ENCODE data around the gene TFDP2.

The TFDP2 gene

DNA sequence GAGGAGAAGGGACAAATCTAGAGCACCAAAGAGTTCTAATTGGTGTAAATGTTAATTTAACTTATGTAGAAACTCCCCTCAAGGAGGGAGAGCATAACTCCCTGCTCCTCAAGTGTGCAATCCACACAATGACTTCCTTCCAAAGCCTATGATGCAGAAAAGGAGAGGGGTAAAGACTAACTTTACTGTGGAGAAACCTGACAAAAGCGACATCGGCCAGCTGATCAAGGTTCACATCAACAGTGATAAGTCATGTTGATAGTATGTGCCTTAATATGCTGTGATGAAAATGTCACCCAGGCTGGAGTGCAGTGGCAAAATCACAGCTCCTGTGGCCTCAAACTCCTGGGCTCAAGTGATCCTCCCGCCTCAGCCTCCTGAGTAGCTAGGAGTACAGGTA is 76.5 kb downstream of the TFDP2 start:
- DNase-seq (ENCODE audit: low spot score), result no peak

DNA sequence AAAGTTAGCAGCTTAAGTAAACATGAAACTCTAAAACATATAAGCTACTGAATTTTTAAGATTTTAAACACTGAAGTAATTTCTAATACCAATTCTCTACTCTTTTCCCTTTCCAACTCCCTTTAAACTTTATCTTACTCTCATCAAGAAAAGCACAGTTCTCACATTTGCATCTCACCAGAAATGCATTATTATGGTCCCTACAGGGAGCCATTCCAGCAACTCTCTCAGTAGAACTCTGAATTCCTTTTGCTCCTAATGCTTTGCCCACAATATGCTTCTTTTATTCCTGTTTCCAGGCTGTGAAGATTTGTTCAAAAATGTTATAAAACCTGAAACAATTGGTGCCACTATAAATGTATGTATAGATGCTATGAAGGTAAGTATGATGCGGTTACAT is 83.4 kb downstream of the TFDP2 start:
- no peak for DNase-seq (ENCODE audit: low spot score)

DNA sequence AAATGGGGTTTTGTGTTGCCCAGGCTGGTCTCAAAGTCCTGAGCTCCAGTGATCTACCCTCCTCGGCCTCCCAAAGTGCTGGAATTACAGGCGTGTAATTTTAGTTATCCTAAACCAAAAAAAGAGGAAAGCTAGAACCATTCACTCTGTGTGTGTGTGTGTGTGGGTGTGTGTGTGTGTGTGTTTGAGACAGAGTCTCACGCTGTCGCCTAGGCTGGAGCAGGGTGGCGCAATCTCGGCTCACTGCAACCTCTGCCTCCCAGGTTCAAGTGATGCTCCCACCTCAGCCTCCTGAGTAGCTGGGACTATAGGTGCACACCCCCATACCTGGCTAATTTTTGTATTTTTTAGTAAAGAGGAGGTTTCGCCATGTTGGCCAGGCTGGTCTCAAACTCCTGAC is 84.0 kb downstream of the TFDP2 start:
- DNase-seq (ENCODE audit: low spot score), result no peak

DNA sequence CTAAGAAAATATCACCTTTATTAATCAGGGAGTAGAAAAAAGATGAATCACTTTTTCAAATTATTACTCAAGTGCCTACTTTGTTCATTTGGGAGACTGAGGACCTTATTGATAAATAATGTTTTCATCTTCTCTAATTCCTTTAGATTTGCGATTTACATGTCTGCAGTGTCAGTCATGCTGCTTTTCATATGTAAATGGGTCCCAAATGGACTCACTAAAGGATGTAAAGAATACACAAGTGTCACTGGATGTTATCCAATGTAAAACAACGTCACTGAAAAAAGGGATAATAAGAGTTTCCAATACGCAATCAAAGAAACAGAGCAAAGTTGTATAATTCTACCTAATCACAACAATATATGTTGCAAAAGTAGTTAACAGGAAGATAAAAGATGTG is 84.9 kb downstream of the TFDP2 start:
- DNase-seq (ENCODE audit: low spot score), result no peak

DNA sequence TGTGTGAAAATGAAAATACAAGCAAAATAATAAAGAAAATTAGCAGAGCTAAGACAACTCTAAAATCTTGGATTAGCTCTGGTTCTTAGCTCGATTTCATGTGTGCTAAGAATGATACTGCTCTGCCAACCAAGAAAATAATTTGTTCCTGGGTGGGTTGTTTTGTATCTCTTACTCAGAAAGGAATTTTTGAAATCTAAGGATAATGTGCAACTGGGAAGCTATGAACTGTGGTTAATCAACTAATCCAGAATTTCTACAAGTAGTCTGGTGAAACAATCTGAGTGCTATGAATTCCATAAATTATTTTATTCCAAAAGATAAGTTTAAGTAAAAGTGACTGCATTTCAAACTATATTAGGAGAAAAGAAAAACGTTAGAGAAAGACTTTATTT is 92.0 kb downstream of the TFDP2 start:
- DNase-seq (ENCODE audit: low spot score), result no peak

DNA sequence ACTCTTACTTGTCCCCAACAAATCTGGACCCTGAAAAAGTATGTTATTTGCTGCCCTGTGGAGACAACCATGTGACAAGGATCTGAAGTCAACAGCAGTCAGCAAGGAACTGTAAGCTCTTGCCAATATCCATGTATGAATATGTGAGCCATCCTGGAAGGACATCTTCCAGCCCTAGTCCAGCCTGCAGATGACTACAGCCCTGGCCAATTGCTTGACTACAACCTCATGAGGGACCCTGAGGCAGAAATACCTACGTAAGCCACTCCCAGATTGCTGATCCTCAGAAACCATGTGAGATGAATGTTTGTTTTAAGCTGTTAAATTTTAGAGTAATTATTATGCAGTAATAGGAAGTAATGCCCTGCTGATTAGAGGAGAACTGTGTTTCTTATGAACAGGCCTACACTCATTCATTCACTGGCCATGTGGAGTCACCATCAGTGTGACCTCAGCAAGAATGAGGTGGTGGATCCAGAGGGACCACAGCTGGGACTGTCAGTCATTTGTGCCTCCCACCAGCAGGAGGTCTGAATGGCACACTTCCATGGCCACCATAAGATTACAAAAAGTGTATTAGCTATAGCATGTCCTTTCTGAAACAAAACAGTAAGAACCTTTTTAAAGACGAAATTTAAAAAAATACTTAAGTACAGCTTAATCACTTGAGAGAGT is 92.6 kb downstream of the TFDP2 start:
- DNase-seq (ENCODE audit: low spot score), result no peak

DNA sequence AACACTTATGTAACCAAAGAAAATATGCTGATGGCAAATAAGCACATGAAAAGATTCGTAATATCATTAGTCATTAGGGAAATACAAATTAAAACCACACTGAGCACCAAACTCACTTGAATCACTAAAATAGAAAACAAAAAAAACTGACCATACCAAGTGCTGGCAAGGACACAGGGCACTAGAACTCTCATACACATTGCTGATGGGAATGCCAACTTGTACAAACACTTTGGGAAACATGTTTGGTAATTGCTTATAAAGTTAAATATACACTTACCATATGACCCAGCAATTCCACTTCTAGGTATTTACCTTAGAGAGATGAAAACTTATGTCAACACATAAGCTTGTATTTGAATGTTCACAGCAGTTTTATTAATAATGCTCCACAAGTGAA is 95.5 kb downstream of the TFDP2 start:
- no peak for DNase-seq (ENCODE audit: low spot score)

DNA sequence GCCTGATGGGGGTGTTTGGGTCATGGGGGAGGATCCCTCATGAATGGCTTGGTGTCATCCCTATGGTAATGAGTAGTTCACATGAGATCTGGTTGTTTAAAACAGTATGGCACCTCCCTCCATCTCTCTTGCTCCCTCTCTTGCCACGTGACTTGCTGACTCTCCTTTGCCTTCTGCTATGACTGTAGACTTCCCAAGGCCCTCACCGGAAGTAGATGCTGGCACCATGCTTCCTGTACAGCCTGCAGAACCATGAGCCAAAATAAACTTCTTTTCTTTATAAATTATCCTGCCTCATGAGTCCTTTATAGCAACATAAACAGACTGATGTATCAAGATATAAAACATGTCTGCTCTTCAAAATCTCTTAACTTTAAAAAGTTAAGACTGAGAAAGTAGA is 96.1 kb downstream of the TFDP2 start:
- DNase-seq (ENCODE audit: low spot score), result no peak

DNA sequence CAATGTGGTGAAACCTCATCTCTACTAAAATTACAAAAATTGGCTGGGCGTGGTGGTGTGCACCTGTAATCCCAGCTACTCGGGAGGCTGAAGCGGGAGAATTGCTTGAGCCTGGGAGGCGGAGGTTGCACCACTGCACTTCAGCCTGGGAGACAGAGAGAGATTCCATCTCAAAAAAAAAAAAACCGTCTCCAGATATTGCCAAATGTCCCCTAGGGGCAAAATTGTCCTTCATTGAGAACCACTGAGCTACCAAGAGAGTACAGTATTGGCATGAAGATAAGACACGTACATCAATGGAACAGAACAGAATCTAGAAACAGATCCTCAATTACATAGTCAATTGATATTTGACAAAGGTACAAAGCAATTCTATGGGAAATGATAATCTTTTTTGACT is 98.0 kb downstream of the TFDP2 start:
- DNase-seq (ENCODE audit: low spot score), result no peak

DNA sequence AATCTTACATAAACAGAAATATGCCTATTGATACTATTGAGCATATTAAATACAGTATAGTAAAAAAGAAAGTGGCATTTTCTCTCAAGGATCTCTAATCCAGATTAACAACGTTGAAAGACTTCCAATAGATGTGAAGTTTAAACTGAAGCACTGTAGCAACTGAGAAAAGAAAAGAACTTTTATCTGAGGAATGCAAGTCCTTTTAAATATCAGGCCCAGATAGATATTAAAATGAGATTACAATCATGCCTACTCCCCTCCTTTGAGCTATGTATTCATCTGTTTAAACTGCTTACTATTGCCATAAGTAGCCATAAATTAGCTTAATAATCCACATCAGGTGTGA is 102.3 kb downstream of the TFDP2 start:
- DNase-seq (ENCODE audit: low spot score), result no peak

DNA sequence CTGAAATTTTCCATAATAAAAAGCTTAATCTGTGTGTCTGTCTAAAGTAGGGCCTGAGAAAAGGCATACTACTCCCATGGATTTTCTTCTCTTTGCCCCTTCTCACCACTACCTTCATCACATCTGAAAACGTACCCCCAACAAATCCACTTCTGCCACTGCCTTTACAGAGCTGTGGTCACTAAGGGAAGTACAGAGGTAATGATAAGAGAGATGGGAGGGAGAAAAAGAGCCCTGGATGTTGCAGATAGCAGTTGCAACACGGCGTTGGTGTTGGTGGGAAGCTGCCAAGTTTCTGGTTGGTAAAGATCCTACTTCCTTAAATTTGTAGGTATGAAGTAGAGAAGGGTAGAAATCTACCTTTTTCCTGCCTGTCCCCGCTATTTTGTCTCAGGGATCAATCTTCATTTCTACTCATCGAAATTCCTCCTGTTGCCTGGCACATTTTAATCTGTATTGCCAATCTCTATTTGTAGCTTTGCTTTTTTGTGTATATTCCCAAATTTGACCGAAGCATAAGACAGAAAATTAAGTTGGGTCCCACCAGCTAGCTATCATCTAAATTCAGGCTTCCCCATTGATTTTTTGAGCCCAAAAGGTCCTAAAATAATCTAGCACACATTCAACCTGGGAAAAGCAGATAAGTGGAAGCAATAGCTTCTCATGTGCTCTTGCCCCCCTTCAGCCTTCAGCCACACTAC is 102.9 kb downstream of the TFDP2 start:
- DNase-seq (ENCODE audit: low spot score), result no peak

DNA sequence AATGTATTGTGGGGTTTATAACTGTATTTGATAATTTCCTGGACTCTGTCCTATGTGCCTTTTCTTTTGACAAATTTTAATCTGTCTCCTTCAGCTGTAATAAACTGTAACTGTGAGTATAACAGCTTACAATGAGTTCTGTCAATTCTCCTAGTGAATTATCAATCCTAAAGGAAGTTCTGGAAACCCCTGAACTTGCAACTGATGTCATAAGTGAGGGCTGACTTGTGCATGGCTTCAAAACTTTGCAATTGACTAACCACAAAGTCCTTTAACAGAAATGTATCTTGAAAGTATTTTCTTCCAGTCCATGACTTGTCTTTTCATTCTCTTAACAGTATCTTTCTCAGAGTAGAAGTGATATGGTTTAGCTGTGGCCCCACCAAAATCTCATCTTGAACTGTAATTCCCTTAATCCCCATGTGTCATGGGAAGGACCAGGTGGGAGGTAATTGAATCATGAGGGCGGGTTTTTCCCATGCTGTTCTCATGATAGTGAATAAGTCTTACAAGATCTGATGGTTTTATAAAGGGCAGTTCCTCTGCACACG is 108.3 kb downstream of the TFDP2 start:
- DNase-seq (ENCODE audit: low spot score), result no peak

DNA sequence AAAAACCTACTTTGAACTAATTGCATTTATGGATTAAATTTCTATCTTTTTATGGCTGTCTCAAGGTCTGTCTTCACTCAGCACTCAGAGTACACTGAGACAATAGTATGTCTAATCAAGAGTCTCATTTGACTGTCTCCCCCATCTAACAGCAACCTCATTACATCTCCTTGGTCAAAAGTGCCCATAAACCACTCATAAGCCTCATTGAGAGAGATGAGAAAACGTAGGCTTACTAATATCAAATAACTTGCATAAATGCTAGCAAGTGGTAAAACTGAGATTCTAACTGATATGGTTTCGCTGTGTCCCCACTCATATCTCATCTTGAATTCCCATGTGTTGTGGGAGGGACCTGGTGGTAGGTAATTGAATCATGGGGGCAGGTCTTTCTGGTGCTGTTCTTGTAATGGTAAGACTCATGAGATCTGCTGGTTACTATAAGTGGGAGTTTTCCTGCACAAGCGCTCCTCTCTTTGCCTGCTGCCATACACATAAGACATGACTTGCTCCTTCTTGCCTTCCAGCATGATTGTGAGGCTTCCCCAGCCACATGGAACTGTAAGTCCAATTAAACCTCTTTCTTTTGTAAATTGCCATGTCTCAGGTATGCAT is 113.9 kb downstream of the TFDP2 start:
- no peak for DNase-seq (ENCODE audit: low spot score)

DNA sequence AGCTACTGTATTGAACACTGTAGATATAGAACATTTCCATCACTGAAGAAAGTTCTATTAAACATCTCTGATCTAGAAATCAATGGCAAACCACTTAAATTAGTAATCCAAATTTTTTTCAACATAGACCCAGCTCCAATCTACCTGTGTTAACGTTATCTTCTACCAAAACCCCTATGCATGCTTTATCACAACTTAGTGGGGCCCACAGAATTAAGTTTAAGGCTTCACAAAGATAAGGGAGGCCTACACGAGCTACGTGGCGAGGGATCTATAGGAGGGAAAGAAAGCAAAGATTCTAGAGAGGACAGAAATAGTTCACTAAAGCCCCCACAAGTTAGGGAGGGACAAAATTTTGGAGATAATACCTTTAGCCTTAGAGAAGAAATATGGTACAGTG is 116.1 kb downstream of the TFDP2 start:
- DNase-seq (ENCODE audit: low spot score), result no peak

DNA sequence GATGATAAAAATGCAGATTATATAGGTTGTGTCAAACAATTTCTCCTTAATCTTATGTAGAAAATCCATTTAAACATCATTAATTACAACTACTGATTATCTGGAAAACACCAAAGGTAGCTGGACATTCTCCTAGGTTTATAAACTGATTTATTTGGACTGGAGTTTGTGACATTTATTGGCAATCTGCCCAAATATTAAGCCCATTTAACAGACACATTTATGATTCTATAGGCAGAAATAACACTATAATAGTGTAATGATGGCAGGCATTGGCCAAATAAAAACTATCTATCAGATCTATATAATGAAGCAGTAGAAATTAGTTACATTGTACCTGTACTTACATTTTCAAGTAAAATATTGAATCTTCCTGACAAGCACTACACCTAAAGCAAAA is 117.8 kb downstream of the TFDP2 start:
- no peak for DNase-seq (ENCODE audit: low spot score)

DNA sequence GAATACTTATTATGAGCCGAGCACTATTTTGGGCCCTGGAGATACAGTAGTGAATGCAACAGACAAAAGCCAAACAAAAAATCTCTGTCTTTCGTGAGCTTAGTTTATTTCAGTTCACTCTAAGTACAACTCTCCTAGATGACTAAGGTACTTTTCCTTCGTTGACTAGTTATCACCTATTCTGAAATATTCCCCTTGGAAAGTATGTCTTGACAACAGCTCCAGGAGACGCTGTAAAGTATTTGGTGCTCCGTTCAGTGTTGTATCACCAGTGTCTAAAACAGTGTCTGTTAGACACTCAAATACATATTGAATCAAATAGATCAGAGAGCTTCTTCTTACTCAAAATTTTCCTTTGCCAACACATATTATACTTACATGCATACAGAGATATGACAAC is 119.6 kb downstream of the TFDP2 start:
- DNase-seq (ENCODE audit: low spot score), result no peak

DNA sequence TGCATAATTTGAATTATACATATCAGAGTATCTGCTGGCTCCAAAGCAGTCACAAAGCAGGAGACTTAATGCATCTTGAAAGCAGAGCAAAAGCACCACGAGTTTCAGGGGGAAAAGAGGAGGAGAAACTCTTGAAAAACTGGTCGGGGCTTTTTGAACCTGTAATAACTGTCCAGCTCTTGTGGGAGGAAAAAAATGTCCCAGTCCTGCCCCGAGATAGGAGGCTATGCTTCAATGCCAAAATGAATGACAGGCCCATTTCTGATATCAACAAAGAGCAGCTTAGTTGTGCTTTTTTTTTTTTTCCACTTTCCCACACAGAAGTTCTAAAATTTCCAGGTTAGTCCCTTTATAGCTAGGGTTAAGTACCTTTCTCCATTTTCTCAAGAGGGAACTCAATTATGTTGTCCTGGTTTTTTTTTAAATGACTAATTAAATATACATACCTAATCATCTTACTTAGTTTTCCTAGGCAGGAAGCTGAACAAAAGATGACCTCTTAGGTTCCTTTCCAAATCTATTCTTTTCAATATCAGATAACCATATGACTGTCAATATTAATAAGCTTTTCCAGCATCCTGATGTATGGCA is 120.2 kb downstream of the TFDP2 start:
- no peak for DNase-seq (ENCODE audit: low spot score)

DNA sequence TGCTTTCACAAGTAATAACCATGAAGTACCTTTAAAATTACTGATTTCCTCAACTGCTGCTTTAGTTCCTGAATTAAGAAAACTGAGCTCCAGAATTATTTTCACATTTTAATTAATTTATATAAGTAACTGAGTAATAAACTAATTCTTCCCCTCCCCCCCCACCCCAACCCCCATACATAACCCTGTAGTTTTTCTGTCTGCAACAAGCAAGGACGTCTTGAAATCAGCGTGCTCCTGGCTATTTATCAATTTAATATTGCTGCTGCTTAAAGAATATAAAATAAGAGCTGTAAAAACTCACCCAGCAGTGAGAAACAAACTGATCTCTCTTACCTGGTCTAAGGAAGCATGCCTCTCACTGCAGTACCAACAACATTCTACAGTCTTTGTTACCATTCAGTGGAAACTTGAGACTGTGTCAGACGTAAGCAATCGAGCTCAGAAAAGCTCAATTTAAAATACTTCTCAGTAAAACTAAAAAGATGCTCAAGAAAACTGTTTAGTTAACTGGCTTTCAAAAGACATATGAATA is 121.0 kb downstream of the TFDP2 start:
- DNase-seq (ENCODE audit: low spot score), result peak; percentile 36

DNA sequence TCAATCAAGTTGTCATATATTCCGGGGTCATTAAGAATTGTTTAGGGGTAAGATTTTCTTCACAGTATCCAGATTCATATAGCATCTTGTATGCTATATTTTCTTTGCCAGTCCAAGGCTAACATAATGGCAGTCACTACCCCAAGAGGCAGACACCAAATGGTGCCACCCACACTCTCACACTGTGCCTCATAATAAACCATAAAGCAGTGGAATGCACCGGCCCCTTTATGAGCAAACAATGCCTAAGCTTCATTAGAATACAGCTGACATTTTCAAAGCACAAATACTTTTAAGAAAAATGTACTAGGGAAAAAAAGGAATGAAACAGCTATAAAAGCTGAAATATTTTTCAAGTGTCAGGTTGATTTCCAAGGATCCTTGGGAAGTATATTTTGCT is 121.6 kb downstream of the TFDP2 start:
- DNase-seq (ENCODE audit: low spot score), result no peak

DNA sequence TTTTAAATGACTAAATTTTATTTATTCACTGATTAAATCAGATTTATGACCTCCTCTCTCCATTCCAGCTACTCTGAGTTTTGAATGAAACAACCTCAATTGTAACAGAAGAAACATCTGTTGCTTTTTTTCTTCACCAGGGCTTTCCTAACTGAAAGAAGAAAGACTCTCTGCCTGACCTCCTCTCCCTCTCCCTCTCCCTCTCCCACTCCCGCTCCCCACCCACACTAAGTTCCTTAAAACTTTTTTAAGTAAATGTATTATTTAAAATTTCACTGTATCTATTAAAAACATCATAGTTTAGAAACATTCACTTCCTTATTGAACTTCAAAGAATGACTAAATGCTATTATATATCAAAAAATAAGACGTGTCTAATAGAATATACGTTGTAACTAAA is 122.0 kb downstream of the TFDP2 start:
- no peak for DNase-seq (ENCODE audit: low spot score)

DNA sequence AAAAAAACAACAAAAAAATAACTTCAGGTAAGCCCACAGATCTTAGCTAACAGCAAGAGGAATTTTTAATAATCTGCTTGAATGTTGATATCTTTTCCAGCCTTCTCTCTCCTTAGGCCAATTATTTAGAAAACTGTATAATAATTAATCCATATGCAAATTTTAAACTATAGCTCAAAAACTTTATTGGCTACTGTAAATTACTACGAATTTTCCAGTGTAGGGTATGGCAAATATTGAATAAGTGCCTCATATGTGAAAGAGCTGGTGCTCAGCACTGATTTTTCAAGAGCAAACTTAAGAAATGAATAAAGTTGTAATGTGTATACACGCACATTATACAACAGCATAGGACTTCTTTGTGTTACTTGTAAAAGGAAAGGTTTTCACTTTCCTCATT is 123.0 kb downstream of the TFDP2 start:
- DNase-seq (ENCODE audit: low spot score), result no peak

DNA sequence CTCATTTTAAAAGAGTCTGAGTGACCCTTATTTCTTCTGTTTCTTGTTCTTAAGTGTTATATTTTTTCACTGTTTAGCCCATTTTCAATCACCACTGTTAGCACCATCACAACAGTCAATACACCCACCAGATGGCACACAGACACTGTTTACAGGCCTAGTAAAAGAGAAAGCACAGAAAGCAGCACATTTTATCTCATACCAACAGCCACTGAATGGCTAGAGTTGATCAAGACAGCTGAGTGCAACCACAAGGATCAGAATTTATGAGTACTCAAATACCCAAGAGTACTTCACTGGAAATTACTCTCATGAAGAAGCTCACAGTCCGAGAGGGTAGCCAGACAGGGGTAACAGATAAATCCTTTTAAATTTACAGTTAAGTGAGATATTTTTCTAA is 127.0 kb downstream of the TFDP2 start:
- DNase-seq (ENCODE audit: low spot score), result no peak

DNA sequence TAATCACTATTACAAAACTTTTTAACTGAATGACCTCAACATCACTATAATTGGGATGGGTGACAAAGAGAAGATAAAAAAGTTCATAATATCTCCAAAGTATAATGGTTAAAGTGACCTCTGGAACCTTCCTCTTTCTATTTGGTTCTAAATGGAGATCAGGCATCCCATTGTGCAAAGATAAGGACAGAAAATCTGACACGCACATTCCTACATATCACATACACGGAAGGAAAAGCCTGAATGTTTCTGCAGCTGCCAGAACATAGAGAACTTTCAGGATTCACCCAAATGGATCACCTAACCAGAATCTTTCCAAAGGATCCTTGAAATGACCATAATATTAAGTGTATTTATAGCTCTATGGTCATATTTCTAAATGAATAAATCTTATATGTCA is 128.2 kb downstream of the TFDP2 start:
- DNase-seq (ENCODE audit: low spot score), result no peak

All from CD4-positive, alpha-beta T cell treated with Interleukin-6 at 100 ng/mL for 8 hours (primary cell).